Measurements from ENCODE around the gene TRIP10. TPM values are rescaled to one million over a fixed set of nuclear protein-coding genes. Genes with fewer than 3 reads are reported as not detected.
A peak's percentile ranks its signal among the peaks of the same experiment; 100 is the strongest.

The TRIP10 gene
- total and polyA plus RNA-seq, 2 of the 13 experiments (the other 11 are each of a cell fraction or from before 2014, with no cell fraction given): 32.5 to 33.2 TPM

GRCh38 chr19:6752256-6753177 lies 13.0 kb downstream of the TRIP10 start (continued):
- TF ChIP-seq ZNF781 (CRISPR knock-in tag; IDR thresholded peaks at IDR 0.05; ENCODE audit: borderline replicate concordance, not compliant biosample characterization) (no peak), ZNF343 (CRISPR knock-in tag; IDR thresholded peaks at IDR 0.05) (no peak), HNF1B (CRISPR knock-in tag; IDR thresholded peaks at IDR 0.05) (peak; percentile 80), PRPF4 (IDR thresholded peaks at IDR 0.05; ENCODE audit: low read depth, low read length, poor library complexity, severe bottlenecking) (no peak), ATM (IDR thresholded peaks at IDR 0.05; ENCODE audit: borderline replicate concordance) (no peak), ZNF660 (CRISPR knock-in tag; IDR thresholded peaks at IDR 0.05; ENCODE audit: borderline replicate concordance, low read depth) (no peak), ZNF207 (IDR thresholded peaks at IDR 0.05; ENCODE audit: borderline replicate concordance) (no peak), SALL2 (CRISPR knock-in tag; IDR thresholded peaks at IDR 0.05) (peak; percentile 63; the same call in 1 of the 2 replicates), TARDBP (CRISPR knock-in tag; IDR thresholded peaks at IDR 0.05) (peak; percentile 79), ZNF234 (CRISPR knock-in tag; conservative IDR thresholded peaks at IDR 0.05) (no peak), JUNB (CRISPR knock-in tag; IDR thresholded peaks at IDR 0.05; ENCODE audit: borderline replicate concordance) (no peak), POLR2G (IDR thresholded peaks at IDR 0.05; ENCODE audit: low read depth, low read length) (peak; percentile 77), ZNF225 (CRISPR knock-in tag; IDR thresholded peaks at IDR 0.05) (peak; percentile 79; the same call in 1 of the 2 replicates), TEAD3 (CRISPR knock-in tag; optimal IDR thresholded peaks at IDR 0.05; ENCODE audit: borderline replicate concordance) (no peak), MYC (CRISPR knock-in tag; IDR thresholded peaks at IDR 0.05; ENCODE audit: borderline replicate concordance) (peak; percentile 57), ZNF367 (CRISPR knock-in tag; IDR thresholded peaks at IDR 0.05; ENCODE audit: borderline replicate concordance) (no peak), ZBTB37 (CRISPR knock-in tag; IDR thresholded peaks at IDR 0.05) (peak; percentile 84), CBX1 (IDR thresholded peaks at IDR 0.05; ENCODE audit: low read depth) (no peak), ZNF558 (CRISPR knock-in tag; IDR thresholded peaks at IDR 0.05; ENCODE audit: borderline replicate concordance) (no peak), ZNF326 (CRISPR knock-in tag; IDR thresholded peaks at IDR 0.05; ENCODE audit: borderline replicate concordance) (no peak), ZNF251 (CRISPR knock-in tag; IDR thresholded peaks at IDR 0.05) (no peak), ZKSCAN1 (IDR thresholded peaks at IDR 0.05; ENCODE audit: low read length) (no peak), DR1 (CRISPR knock-in tag; IDR thresholded peaks at IDR 0.05) (no peak; the same call in 1 of the 2 replicates), ATF7-NPFF (CRISPR knock-in tag; IDR thresholded peaks at IDR 0.05; ENCODE audit: low read depth) (peak; percentile 61), RAD21 (CRISPR knock-in tag; IDR thresholded peaks at IDR 0.05) (0 out of 2 replicates have a peak, but pooled peaks have one; percentile 20), ZNF138 (CRISPR knock-in tag; IDR thresholded peaks at IDR 0.05; ENCODE audit: low read depth) (no peak)
- TF ChIP-seq, protein P1, sequence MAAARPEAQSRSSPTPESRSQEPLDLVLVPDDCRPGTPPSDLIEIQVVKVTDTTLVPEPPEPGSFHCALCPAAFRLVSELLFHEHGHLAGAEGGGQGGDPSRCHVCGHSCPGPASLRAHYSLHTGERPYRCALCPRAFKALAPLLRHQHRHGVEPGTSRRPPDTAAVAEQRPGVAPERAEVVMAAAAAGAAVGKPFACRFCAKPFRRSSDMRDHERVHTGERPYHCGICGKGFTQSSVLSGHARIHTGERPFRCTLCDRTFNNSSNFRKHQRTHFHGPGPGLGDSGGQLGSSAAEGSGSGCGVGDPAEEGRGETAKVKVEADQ (CRISPR knock-in tag; IDR thresholded peaks at IDR 0.05; ENCODE audit: borderline replicate concordance): no peak

All from HepG2 (cell line).